Mucosa of stomach (tissue), 1 donor: ENCODE data around the gene PUSL1.
A peak's percentile ranks its signal among the peaks of the same experiment; 100 is the strongest.
"Not testable (repeated sequence)": the region's sequence is repeated elsewhere in the genome, so short reads cannot be mapped to it uniquely, and the experiment has no call there.

ENCODE experiments used
- H3K27me3 ChIP-seq: one replicate; pipeline ENCODE4 v1.7.0; 2013; ENCODE audit warnings: mild to moderate bottlenecking, low read length; ENCODE audit not compliant: control insufficient read depth, insufficient read depth
- H3K36me3 ChIP-seq: one replicate; pipeline ENCODE4 v1.7.0; 2013; ENCODE audit warnings: low read length; ENCODE audit not compliant: control insufficient read depth, insufficient read depth
- H3K4me1 ChIP-seq: one replicate; pipeline ENCODE4 v1.7.0; 2013; ENCODE audit warnings: mild to moderate bottlenecking, low read length; ENCODE audit not compliant: control insufficient read depth, insufficient read depth
- H3K4me3 ChIP-seq: one replicate; pipeline ENCODE4 v1.7.0; 2013; ENCODE audit warnings: low read length
- H3K9ac ChIP-seq: one replicate; pipeline ENCODE4 v1.7.0; 2013; ENCODE audit warnings: mild to moderate bottlenecking, low read length, moderate library complexity
- H3K9me3 ChIP-seq: one replicate; pipeline ENCODE4 v1.7.0; 2013; ENCODE audit warnings: mild to moderate bottlenecking, low read length, moderate library complexity; ENCODE audit not compliant: control insufficient read depth
- donor health status: Pancreatic carcinoma.

The PUSL1 gene

DNA sequence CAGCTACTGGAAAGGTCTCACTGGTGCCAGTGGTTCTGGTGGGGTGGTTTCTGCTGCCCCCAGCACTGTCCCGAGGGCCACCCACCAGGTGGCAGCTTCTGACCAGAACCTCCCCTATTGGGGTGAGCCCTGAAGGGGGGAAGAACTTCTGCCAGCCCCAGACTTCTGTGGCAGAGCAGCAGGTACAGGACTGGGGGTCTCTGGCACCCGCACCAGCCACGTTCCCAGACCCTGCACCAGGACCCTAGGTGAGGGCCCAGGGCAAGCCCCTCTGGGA lies 1.6 kb downstream of the PUSL1 start:
- H3K9me3 ChIP-seq = no peaks in the 10 kb centered on the region
- peaks cover 28% of the 10 kb centered on the region for H3K4me1 ChIP-seq
- H3K4me3 ChIP-seq = no peak overlapping the region
- H3K36me3 ChIP-seq = peaks cover 8% of the 10 kb centered on the region
- H3K9ac ChIP-seq = peak overlapping the region; percentile 61
- no peaks in the 10 kb centered on the region for H3K27me3 ChIP-seq

GRCh38 chr1:1310476-1311053 lies 2.2 kb downstream of the PUSL1 start:
- H3K4me3 ChIP-seq = no peak overlapping the region
- H3K9me3 ChIP-seq = no peaks in the 10 kb centered on the region
- peaks cover 8% of the 10 kb centered on the region for H3K36me3 ChIP-seq
- no peaks in the 10 kb centered on the region for H3K27me3 ChIP-seq
- H3K4me1 ChIP-seq = peaks cover 22% of the 10 kb centered on the region
- H3K9ac ChIP-seq = no peak overlapping the region

DNA sequence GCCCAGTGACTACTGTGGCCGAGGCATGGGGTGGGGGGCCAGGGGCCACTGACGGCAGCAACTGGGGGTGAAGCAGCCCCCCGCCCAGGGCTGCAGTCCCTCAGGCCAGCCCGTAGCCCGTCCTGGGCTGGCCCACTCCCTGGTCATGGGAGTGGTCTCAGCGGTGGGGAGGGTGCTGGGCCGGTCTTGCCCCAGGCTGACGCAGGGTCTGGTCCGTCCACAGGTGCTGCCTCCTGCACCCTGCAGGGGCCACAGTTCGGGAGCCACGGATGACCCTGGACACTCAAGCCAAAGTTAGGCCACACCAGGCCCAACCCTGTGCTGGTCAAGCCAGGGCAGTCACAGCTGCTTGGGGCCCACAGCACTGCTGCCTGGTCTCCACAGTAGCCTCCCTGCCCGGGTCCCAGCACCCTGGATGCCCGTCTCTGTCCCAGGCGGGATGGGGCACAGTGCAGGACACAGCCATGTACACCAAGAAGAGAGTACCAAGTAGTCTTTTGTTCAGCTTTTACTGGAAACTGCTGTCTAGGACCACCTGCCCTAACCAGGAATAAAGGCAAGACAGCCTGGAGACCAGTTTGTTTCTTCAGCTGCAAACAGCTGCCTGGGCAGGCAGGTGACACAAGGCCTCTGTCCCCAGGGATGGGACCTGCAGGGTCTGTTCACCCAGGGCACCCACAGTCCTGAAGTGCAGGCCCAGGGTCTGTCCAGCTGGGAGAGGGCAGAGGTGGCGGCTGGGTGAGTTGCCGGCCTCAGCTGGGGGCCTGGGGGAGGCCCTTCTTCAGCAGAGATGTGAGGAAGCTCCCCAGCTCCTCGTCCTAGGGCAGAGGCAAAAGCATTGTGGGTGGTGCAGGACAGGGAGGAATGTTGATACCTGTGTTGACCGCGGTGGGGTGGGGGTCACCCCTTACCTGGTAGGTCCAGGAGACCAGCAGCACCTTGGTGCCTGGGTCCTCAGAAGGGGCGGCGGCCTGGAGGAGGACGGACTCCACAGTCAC lies 3.0 kb downstream of the PUSL1 start:
- Histone ChIP-seq H3K4me1 (peaks cover 14% of the 10 kb centered on the region), H3K36me3 (peaks cover 8% of the 10 kb centered on the region), H3K9me3 (no peaks in the 10 kb centered on the region)

DNA sequence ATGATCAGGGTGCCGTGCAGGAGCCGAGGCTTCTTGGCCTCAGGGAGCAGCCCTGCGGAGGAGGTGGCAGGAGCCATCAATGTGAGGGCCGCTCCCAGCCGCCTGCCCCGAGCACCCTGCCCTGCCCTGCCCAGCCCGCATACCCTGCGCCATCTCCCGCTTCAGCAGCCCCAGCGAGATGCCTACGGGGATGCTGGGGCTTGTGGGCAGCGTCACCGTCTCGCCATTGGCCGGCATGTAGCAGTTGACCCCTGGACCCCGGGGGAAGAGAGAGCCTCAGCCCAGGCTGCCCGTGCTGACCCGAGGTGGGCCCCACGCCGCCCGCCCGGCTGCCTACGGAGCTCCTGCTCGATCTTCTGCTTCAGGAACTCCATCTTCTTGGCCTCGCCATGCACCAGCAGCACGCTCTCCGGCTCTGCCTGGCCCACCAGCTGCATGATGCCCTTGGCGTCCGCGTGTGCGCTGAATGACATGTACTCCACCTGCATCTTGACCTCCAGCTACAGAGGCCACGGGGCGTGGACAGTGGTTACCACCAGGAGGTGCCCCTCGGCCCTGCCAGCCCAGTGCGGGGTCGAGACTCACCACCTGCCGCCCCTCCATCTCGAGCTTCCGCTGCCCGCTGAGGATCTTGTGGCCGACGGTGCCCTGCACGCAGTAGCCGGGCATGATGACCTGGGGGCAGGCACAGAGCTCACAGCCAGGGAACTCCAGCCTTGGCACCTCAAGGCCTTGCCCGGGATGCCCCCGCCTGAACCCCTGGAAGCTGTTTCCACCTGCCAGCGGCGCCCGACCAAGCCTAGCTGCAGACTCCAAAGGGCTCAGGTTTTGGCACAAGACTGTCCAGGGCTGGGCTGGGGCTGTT lies 4.3 kb downstream of the PUSL1 start:
- H3K4me3 ChIP-seq = no peak overlapping the region
- H3K9ac ChIP-seq = no peak overlapping the region
- H3K36me3 ChIP-seq = peaks cover 8% of the 10 kb centered on the region
- no peaks in the 10 kb centered on the region for H3K9me3 ChIP-seq
- H3K27me3 ChIP-seq = no peaks in the 10 kb centered on the region
- peaks cover 11% of the 10 kb centered on the region for H3K4me1 ChIP-seq

More for the DNA sequence above, 3.0 kb downstream of the PUSL1 start:
- Histone ChIP-seq H3K4me3 (no peak overlapping the region), H3K27me3 (no peaks in the 10 kb centered on the region), H3K9ac (no peak overlapping the region)

GRCh38 chr1:1313500-1314236 lies 5.3 kb downstream of the PUSL1 start:
- no peaks in the 10 kb centered on the region for H3K9me3 ChIP-seq
- peaks cover 8% of the 10 kb centered on the region for H3K36me3 ChIP-seq
- no peak overlapping the region for H3K4me3 ChIP-seq
- no peak overlapping the region for H3K9ac ChIP-seq
- peaks cover 21% of the 10 kb centered on the region for H3K4me1 ChIP-seq
- no peaks in the 10 kb centered on the region for H3K27me3 ChIP-seq

GRCh38 chr1:1314237-1314586 lies 5.8 kb downstream of the PUSL1 start:
- no peaks in the 10 kb centered on the region for H3K9me3 ChIP-seq
- no peak overlapping the region for H3K4me3 ChIP-seq
- peaks cover 22% of the 10 kb centered on the region for H3K4me1 ChIP-seq
- H3K36me3 ChIP-seq = peaks cover 8% of the 10 kb centered on the region
- no peak overlapping the region for H3K9ac ChIP-seq
- no peaks in the 10 kb centered on the region for H3K27me3 ChIP-seq

DNA sequence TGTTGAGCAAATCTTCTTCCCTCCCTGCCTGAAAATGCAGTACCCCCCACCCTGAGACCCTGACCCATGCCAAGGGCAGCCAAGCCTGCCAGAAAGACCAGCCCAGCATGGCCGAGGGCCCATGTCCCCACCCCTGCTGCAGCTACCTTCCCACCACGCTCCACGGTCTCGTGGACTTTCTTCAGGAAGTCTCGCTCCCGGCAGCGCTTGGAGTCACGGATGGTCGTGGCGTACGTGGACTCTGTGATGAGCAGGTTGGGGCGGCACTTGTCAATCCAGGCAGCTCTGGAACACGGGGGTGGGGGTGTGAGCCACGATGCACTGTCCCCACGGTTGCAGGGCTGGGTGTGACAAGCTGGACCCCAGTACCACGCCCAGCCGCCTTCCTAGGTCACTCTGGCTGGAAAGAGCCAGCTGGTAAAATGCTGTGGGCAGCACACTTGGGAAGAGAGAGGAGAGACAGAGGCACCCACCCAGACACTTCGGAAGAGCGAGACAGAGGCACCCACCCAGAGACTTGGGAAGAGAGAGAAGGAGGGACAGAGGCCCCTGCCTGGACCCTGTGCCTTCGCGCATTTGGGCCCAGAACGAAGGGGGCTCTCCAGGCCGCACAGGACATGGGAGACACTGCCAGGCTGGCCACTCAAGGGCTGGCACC lies 6.4 kb downstream of the PUSL1 start:
- peaks cover 8% of the 10 kb centered on the region for H3K36me3 ChIP-seq
- no peak overlapping the region for H3K9ac ChIP-seq
- H3K4me3 ChIP-seq = no peak overlapping the region
- no peaks in the 10 kb centered on the region for H3K27me3 ChIP-seq
- peaks cover 17% of the 10 kb centered on the region for H3K4me1 ChIP-seq
- H3K9me3 ChIP-seq = no peaks in the 10 kb centered on the region

DNA sequence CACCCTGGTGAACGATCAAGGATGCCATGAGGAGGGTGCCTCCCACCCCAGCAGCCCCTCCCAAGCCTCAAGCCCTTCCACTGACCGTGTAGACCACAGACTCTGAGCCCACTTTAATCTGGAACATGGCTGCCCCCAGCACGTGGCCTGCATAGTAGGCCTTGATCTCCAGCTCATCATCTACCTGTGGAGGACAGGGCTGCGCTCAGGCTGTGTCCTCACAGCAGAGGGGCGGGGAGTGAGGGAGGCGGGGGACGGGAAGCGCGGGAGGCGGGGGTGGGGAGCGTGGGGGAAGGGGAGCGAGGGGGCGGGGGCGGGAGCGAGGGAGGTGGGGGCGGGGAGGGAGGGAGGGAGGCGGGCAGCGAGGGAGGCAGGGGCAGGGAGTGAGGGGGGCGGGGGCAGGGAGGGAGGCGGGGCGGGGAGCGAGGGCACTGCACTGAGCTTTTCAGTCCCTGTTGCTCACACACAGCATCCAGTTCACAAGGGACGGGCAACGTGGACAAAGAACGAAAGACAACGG lies 7.1 kb downstream of the PUSL1 start:
- Histone ChIP-seq H3K9ac (no peak overlapping the region), H3K36me3 (peaks cover 8% of the 10 kb centered on the region), H3K27me3 (no peaks in the 10 kb centered on the region), H3K4me1 (peaks cover 17% of the 10 kb centered on the region), H3K4me3 (no peak overlapping the region), H3K9me3 (no peaks in the 10 kb centered on the region)

- peaks cover 21% of the 10 kb centered on the region for H3K4me1 ChIP-seq
- not testable (repeated sequence) for H3K9ac ChIP-seq, H3K9me3 ChIP-seq, H3K27me3 ChIP-seq, H3K4me3 ChIP-seq, H3K36me3 ChIP-seq
Observed at GRCh38 chr1:1316199-1316598, 7.8 kb downstream of the PUSL1 start.

DNA sequence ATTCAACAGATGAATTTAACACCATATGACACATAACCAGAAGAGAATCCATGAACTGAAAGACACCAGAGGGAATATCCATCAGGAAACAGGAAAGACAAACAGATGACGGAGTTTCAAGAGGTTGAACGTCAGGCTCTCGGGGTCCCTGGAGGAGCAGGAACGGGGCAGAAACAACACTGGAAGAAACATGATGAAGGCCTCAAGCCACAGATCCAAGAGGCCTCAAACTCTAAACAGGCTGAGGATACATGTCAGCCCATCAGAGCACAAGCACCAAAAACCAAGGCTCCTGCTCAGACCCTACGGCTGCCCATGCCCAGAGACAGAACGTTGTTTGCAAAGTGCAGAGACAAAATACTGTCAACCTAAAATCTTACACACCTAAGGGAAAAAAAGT lies 9.0 kb downstream of the PUSL1 start:
- Histone ChIP-seq H3K36me3 (no peaks in the 10 kb centered on the region), H3K4me1 (peaks cover 21% of the 10 kb centered on the region), H3K9me3 (no peaks in the 10 kb centered on the region), H3K27me3 (no peaks in the 10 kb centered on the region), H3K4me3 (no peak overlapping the region), H3K9ac (no peak overlapping the region)

- Histone ChIP-seq H3K9ac (no peak overlapping the region), H3K36me3 (no peaks in the 10 kb centered on the region), H3K9me3 (no peaks in the 10 kb centered on the region), H3K4me1 (peaks cover 27% of the 10 kb centered on the region), H3K4me3 (no peak overlapping the region), H3K27me3 (no peaks in the 10 kb centered on the region)
Observed at GRCh38 chr1:1318131-1318652, 9.8 kb downstream of the PUSL1 start.
